Endothelial cell of umbilical vein (primary cell): ENCODE data around the gene MAML3. TPM values are rescaled to one million over a fixed set of nuclear protein-coding genes. Genes with fewer than 3 reads are reported as not detected.

Source experiments
- BruUV-seq: library from RNA; stranded (reverse); fragments of 400-500 nt; replicated peaks from 2 replicates; lab custom pipeline; 2021; lab: Mats Ljungman, UMichigan
- CTCF ChIA-PET: fragments of 300-600, 350-600 bp; sonication (Branson Sonifier 250); formaldehyde crosslinking; loops from one replicate; lab custom pipeline; 2021; ENCODE audit warnings: antibody characterized with exemption, inconsistent platforms; lab: Charles Lee
- POLR2A ChIA-PET: fragments of 300-600, 350-600 bp; sonication (Branson Sonifier 250); formaldehyde crosslinking; loops from one replicate; lab custom pipeline; 2021; ENCODE audit warnings: antibody characterized with exemption, inconsistent platforms; lab: Charles Lee
- DNase-seq: peaks from one replicate; pipeline ENCODE4 v3.0.0-alpha.2; 2011; ENCODE audit warnings: low read depth, low spot score
- FAIRE-seq: peaks from 2 replicates; lab custom pipeline; 2011; peaks lifted over from hg19 to GRCh38; lab: Jason Lieb, UNC
- H2AFZ ChIP-seq: 2 replicates; pipeline ENCODE4 v1.6.0; 2012; ENCODE audit warnings: low read depth, low read length, control low read depth, inconsistent platforms
- H3K27ac ChIP-seq: 2 replicates; pipeline ENCODE4 v1.5.1; 2011; ENCODE audit warnings: low read depth, mild to moderate bottlenecking, control low read depth, low read length, moderate library complexity; ENCODE audit not compliant: insufficient read depth
- H3K27me3 ChIP-seq, 2 experiments: 2 replicates each; pipeline versions ENCODE4 v1.6.0 to v1.6.1; 2011; ENCODE audit warnings: low read length in 2 of 2, mixed read lengths in 1 of 2; ENCODE audit not compliant: control insufficient read depth in 2 of 2, insufficient read depth in 2 of 2
- H3K36me3 ChIP-seq, 2 experiments: 2 replicates in 1 of 2; 3 replicates in 1 of 2; pipeline ENCODE4 v1.5.1; 2011; ENCODE audit warnings: low read length in 2 of 2, mild to moderate bottlenecking in 1 of 2, moderate library complexity in 1 of 2; ENCODE audit not compliant: control insufficient read depth in 2 of 2, insufficient read depth in 2 of 2; ENCODE audit errors: extremely low read depth in 1 of 2
- H3K4me1 ChIP-seq: 3 replicates; pipeline ENCODE4 v1.5.1; 2011; ENCODE audit warnings: mild to moderate bottlenecking, low read length; ENCODE audit not compliant: control insufficient read depth, insufficient read depth; ENCODE audit errors: extremely low read depth
- H3K4me2 ChIP-seq: 2 replicates; pipeline ENCODE4 v1.6.1; 2011; ENCODE audit warnings: low read length, control low read depth, mixed read lengths; ENCODE audit not compliant: insufficient read depth
- H3K4me3 ChIP-seq, 3 experiments: fragments of 200-600 bp in 1 of 3; sonication (generic), shearing (Covaris generic) in 1 of 3; replicated peaks in 1 of 3; 2 replicates each; pipeline ENCODE4 v1.5.1; 2011 to 2016; ENCODE audit warnings: control low read depth in 3 of 3, low read length in 3 of 3, mild to moderate bottlenecking in 2 of 3, inconsistent platforms in 1 of 3, low read depth in 1 of 3, moderate library complexity in 1 of 3; ENCODE audit not compliant: insufficient read depth in 1 of 3
- H3K79me2 ChIP-seq: 2 replicates; pipeline ENCODE4 v1.6.0; 2012; ENCODE audit warnings: low read length, inconsistent platforms; ENCODE audit not compliant: control insufficient read depth, insufficient read depth
- H3K9ac ChIP-seq: replicated peaks from 2 replicates; pipeline ENCODE3; 2011; ENCODE audit warnings: low read length, control low read depth; ENCODE audit not compliant: insufficient read depth; ENCODE audit errors: extremely low read depth
- H3K9me1 ChIP-seq: replicated peaks from 3 replicates; pipeline ENCODE4 v1.6.0; 2011; ENCODE audit warnings: mild to moderate bottlenecking, low read length; ENCODE audit not compliant: control insufficient read depth, insufficient read depth; ENCODE audit errors: extremely low read depth
- H3K9me3 ChIP-seq: replicated peaks from 2 replicates; pipeline ENCODE4 v1.5.1; 2012; ENCODE audit warnings: low read length, inconsistent platforms; ENCODE audit not compliant: control insufficient read depth, insufficient read depth
- H4K20me1 ChIP-seq: replicated peaks from 2 replicates; pipeline ENCODE3; 2011; ENCODE audit warnings: mild to moderate bottlenecking, low read length; ENCODE audit not compliant: control insufficient read depth, insufficient read depth; ENCODE audit errors: extremely low read depth
- EZH2 ChIP-seq: IDR thresholded peaks from 2 replicates; pipeline ENCODE4 v1.6.1; 2012; ENCODE audit warnings: borderline replicate concordance, low read depth, mild to moderate bottlenecking, moderate library complexity, low read length, inconsistent platforms; ENCODE audit not compliant: severe bottlenecking
- FOS ChIP-seq: IDR thresholded peaks from 2 replicates; pipeline ENCODE4 v1.6.1; 2011; ENCODE audit warnings: mild to moderate bottlenecking, low read length, moderate library complexity, borderline replicate concordance; ENCODE audit not compliant: insufficient read depth
- GATA2 ChIP-seq: IDR thresholded peaks from 2 replicates; pipeline ENCODE4 v1.7.0; 2011; ENCODE audit warnings: low read depth, mild to moderate bottlenecking, moderate library complexity, mixed read lengths, low read length; ENCODE audit not compliant: insufficient read length, insufficient read depth
- JUN ChIP-seq: IDR thresholded peaks from 2 replicates; pipeline ENCODE4 v1.6.1; 2011; ENCODE audit warnings: borderline replicate concordance, low read depth; ENCODE audit not compliant: insufficient read length, insufficient read depth
- MAX ChIP-seq: IDR thresholded peaks from 2 replicates; pipeline ENCODE4 v1.6.1; 2011; ENCODE audit not compliant: insufficient read depth, insufficient read length
- MYC ChIP-seq: IDR thresholded peaks from one replicate; pipeline ENCODE4 v1.6.1; 2011; ENCODE audit warnings: mild to moderate bottlenecking, low read depth, low read length
- POLR2A ChIP-seq: IDR thresholded peaks from 2 replicates; pipeline ENCODE4 v1.6.1; 2012; ENCODE audit warnings: low read depth, mild to moderate bottlenecking, control low read depth, low read length
- POLR2AphosphoS5 ChIP-seq: IDR thresholded peaks from 2 replicates; pipeline ENCODE4 v1.6.1; 2012; ENCODE audit warnings: low read depth, mild to moderate bottlenecking, control low read depth, low read length, moderate library complexity; ENCODE audit not compliant: insufficient read depth
- dilution Hi-C: fragments of 300-500 bp; cut with MboI; formaldehyde crosslinking; loops from one replicate; pipeline ENCODE4 v1.15.0; 2019; ENCODE audit warnings: low sequenced_read_pairs; ENCODE audit not compliant: extremely low pct_ligation_motif_present
- intact Hi-C: fragments of 100-400 bp; cut with micrococcal nuclease; formaldehyde crosslinking; loops from one replicate; pipeline ENCODE4 v1.10.0; 2022
- polyA plus RNA-seq, 4 experiments: library from polyadenylated mRNA; depleted of rRNA in 3 of 4; stranded (reverse) in 3 of 4; unstranded in 1 of 4; fragments of >200 nt; gene quantifications; 2 replicates each; pipeline versions ENCODE4 v1.2.1 to v1.2.3, GENCODE V29; 2011 to 2012; ENCODE audit warnings: missing spikeins in 1 of 4
- total RNA-seq: library from RNA; stranded (reverse); gene quantifications from 2 replicates; pipeline ENCODE4 v1.2.3, GENCODE V29; 2021
- TF ChIP-seq, protein P1 (sequence below), 2 donors: IDR thresholded peaks; 1 replicate in 1 of 2; 2 replicates in 1 of 2; pipeline ENCODE4 v1.5.1; 2011; ENCODE audit warnings: low read length in 2 of 2, mild to moderate bottlenecking in 2 of 2, moderate library complexity in 2 of 2, control low read depth in 1 of 2, inconsistent platforms in 1 of 2, low read depth in 1 of 2; ENCODE audit not compliant: insufficient read depth in 1 of 2; ENCODE audit errors: extremely low read depth in 1 of 2

The MAML3 gene
- total and polyA plus RNA-seq, 2 donors (not counting 3 experiments of a cell fraction or from before 2014, with no cell fraction given): 14.0 to 20.3 TPM

- no peak overlapping the region for H3K9ac ChIP-seq
- peaks cover 21% of the 10 kb centered on the region for H3K4me1 ChIP-seq
- BruUV-seq: no TSS peak
- intact Hi-C loops: loop anchor here (10.0 kb wide), 1 partner anchor 878 kb away; no protein-coding TSS in a partner anchor
- H3K4me2 ChIP-seq: no peak overlapping the region
- no peak for DNase-seq
- H3K27me3 ChIP-seq: no peaks in the 10 kb centered on the region
- H3K79me2 ChIP-seq: no peaks in the 10 kb centered on the region
- POLR2A ChIA-PET: no interaction called here
- H3K36me3 ChIP-seq: no peaks in the 10 kb centered on the region
- H3K9me3 ChIP-seq: no peaks in the 10 kb centered on the region
- H2AFZ ChIP-seq: no peak overlapping the region
- no peak overlapping the region for H3K4me3 ChIP-seq
- no peaks in the 10 kb centered on the region for H3K9me1 ChIP-seq
- CTCF ChIA-PET: interaction anchor here (0.7 to 3.5 kb wide), 9 partner anchors 28 to 623 kb away, joined by 3 to 37 read pairs (median 3); no protein-coding TSS in a partner anchor
- FAIRE-seq: no peak
- H3K27ac ChIP-seq: no peak overlapping the region
- TF ChIP-seq MYC (no peak), FOS (no peak), EZH2 (no peak), POLR2A (no peak)
- TF ChIP-seq, protein P1, sequence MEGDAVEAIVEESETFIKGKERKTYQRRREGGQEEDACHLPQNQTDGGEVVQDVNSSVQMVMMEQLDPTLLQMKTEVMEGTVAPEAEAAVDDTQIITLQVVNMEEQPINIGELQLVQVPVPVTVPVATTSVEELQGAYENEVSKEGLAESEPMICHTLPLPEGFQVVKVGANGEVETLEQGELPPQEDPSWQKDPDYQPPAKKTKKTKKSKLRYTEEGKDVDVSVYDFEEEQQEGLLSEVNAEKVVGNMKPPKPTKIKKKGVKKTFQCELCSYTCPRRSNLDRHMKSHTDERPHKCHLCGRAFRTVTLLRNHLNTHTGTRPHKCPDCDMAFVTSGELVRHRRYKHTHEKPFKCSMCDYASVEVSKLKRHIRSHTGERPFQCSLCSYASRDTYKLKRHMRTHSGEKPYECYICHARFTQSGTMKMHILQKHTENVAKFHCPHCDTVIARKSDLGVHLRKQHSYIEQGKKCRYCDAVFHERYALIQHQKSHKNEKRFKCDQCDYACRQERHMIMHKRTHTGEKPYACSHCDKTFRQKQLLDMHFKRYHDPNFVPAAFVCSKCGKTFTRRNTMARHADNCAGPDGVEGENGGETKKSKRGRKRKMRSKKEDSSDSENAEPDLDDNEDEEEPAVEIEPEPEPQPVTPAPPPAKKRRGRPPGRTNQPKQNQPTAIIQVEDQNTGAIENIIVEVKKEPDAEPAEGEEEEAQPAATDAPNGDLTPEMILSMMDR (IDR thresholded peaks at IDR 0.05; ENCODE audit: extremely low read depth in 1 of 2, insufficient read depth in 1 of 2, low read depth in 1 of 2, low read length in 2 of 2): no peak
- dilution Hi-C loops: no loop called here
- H4K20me1 ChIP-seq: no peaks in the 10 kb centered on the region
Observed at GRCh38 chr4:139736661-139737060, 417.3 kb downstream of the MAML3 start.

GRCh38 chr4:139736274-139736660 is 417.7 kb downstream of the MAML3 start:
- peaks cover 21% of the 10 kb centered on the region for H3K4me1 ChIP-seq
- TF ChIP-seq JUN (no peak), GATA2 (no peak), POLR2A (no peak), POLR2AphosphoS5 (no peak), FOS (no peak), EZH2 (no peak), MYC (no peak), MAX (no peak)
- TF ChIP-seq, protein P1 (IDR thresholded peaks at IDR 0.05; ENCODE audit: extremely low read depth in 1 of 2, insufficient read depth in 1 of 2, low read depth in 1 of 2, low read length in 2 of 2): no peak
- no peaks in the 10 kb centered on the region for H3K36me3 ChIP-seq
- no peak for FAIRE-seq
- dilution Hi-C loops (no loop called here), intact Hi-C loops (loop anchor here (10.0 kb wide), 1 partner anchor 879 kb away; no protein-coding TSS in a partner anchor)
- H3K9ac ChIP-seq: no peak overlapping the region
- no TSS peak for BruUV-seq
- H3K27me3 ChIP-seq: no peaks in the 10 kb centered on the region
- no peaks in the 10 kb centered on the region for H4K20me1 ChIP-seq
- H3K4me3 ChIP-seq: no peak overlapping the region
- ChIA-PET CTCF (interaction anchor here (0.7 to 3.5 kb wide), 9 partner anchors 28 to 624 kb away, joined by 3 to 37 read pairs (median 3); no protein-coding TSS in a partner anchor), POLR2A (no interaction called here)
- H3K9me1 ChIP-seq: no peaks in the 10 kb centered on the region
- no peaks in the 10 kb centered on the region for H3K9me3 ChIP-seq
- H3K27ac ChIP-seq: no peak overlapping the region
- H3K4me2 ChIP-seq: no peak overlapping the region
- no peaks in the 10 kb centered on the region for H3K79me2 ChIP-seq
- no peak overlapping the region for H2AFZ ChIP-seq
- peak; percentile 13 for DNase-seq
